ENCODE data around the gene CX3CR1.

- TF ChIP-seq POLR2A (IDR thresholded peaks at IDR 0.05) (no peak), CTCF (IDR thresholded peaks at IDR 0.05) (no peak), POLR2AphosphoS5 (IDR thresholded peaks at IDR 0.05) (no peak), EP300 (IDR thresholded peaks at IDR 0.05) (no peak)
Observed at GRCh38 chr3:39222462-39222861, 57.4 kb downstream of the CX3CR1 start.
